KMS-11 (cell line): Measurements from ENCODE around the gene TMC7.

ENCODE experiments used
- H2AFZ ChIP-seq: fragments of 200-600 bp; sonication (generic); 2 replicates; pipeline ENCODE4 v1.6.1; 2016; ENCODE audit warnings: antibody characterized with exemption, mixed run types, low read depth
- H3K27ac ChIP-seq: fragments of 200-600 bp; sonication (generic); 2 replicates; pipeline ENCODE4 v1.6.1; 2016; ENCODE audit warnings: mild to moderate bottlenecking, mixed run types
- H3K27me3 ChIP-seq: fragments of 200-600 bp; sonication (generic); 2 replicates; pipeline ENCODE4 v1.6.1; 2017; ENCODE audit warnings: mild to moderate bottlenecking, low read depth, mixed run types, moderate library complexity; ENCODE audit not compliant: insufficient read depth
- H3K36me3 ChIP-seq: fragments of 200-600 bp; sonication (generic); 2 replicates; pipeline ENCODE4 v1.6.1; 2017; ENCODE audit warnings: mild to moderate bottlenecking, mixed run types; ENCODE audit not compliant: insufficient read depth
- H3K4me1 ChIP-seq: fragments of 200-600 bp; sonication (generic); 2 replicates; pipeline ENCODE4 v1.6.1; 2016; ENCODE audit warnings: mild to moderate bottlenecking, low read depth, mixed run types; ENCODE audit not compliant: poor library complexity, severe bottlenecking
- H3K4me2 ChIP-seq: fragments of 200-600 bp; sonication (generic); 2 replicates; pipeline ENCODE4 v1.7.0; 2016; ENCODE audit warnings: mild to moderate bottlenecking, mixed run types
- H3K4me3 ChIP-seq: fragments of 200-600 bp; sonication (generic); IDR thresholded peaks from 2 replicates; pipeline ENCODE4 v1.6.1; 2017; ENCODE audit warnings: low read depth, low read length, mixed read lengths; ENCODE audit not compliant: insufficient read depth
- H3K79me2 ChIP-seq: fragments of 200-600 bp; sonication (generic); 2 replicates; pipeline ENCODE4 v1.6.1; 2016; ENCODE audit warnings: low read depth, mixed run types; ENCODE audit not compliant: insufficient read depth
- H3K9ac ChIP-seq: fragments of 200-600 bp; sonication (generic); 2 replicates; pipeline ENCODE4 v1.6.1; 2016; ENCODE audit warnings: mild to moderate bottlenecking, mixed run types
- H4K20me1 ChIP-seq: fragments of 200-600 bp; sonication (generic); 2 replicates; pipeline ENCODE4 v1.6.1; 2016; ENCODE audit warnings: mild to moderate bottlenecking, mixed run types; ENCODE audit not compliant: insufficient read depth
- TF ChIP-seq, protein P1 (sequence below): fragments of 200-600 bp; sonication (generic); conservative IDR thresholded peaks from 2 replicates; pipeline ENCODE4 v1.6.1; 2017; ENCODE audit warnings: low read depth, mild to moderate bottlenecking, antibody characterized with exemption, low read length, moderate library complexity, mixed read lengths

TMC7 gene

DNA sequence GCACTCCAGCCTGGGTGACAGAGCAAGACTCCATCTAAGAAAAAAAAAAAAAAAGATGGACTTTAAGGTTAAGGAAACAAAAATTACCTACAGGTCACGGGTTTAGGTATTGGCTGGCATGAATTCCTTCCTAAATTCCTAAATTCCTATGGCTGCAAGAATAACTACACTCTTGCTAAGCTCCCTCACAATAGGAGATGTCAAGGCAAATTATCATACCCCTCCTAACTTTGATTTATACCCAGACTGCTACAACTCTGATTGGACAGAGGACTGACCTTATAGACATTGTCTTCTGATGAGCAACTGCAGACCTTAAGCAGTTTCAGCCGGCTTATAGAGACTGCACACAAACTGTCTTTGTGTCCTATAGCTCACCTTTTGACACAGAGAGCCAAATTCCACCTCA lies 25.1 kb upstream of the TMC7 start:
- Histone ChIP-seq H3K36me3 (no peaks in the 10 kb centered on the region), H2AFZ (no peak overlapping the region), H3K4me1 (no peaks in the 10 kb centered on the region), H3K27me3 (no peaks in the 10 kb centered on the region), H3K27ac (no peak overlapping the region), H3K79me2 (no peaks in the 10 kb centered on the region), H4K20me1 (no peaks in the 10 kb centered on the region), H3K9ac (no peak overlapping the region), H3K4me2 (no peak overlapping the region), H3K4me3 (no peak overlapping the region)
- TF ChIP-seq, protein P1, sequence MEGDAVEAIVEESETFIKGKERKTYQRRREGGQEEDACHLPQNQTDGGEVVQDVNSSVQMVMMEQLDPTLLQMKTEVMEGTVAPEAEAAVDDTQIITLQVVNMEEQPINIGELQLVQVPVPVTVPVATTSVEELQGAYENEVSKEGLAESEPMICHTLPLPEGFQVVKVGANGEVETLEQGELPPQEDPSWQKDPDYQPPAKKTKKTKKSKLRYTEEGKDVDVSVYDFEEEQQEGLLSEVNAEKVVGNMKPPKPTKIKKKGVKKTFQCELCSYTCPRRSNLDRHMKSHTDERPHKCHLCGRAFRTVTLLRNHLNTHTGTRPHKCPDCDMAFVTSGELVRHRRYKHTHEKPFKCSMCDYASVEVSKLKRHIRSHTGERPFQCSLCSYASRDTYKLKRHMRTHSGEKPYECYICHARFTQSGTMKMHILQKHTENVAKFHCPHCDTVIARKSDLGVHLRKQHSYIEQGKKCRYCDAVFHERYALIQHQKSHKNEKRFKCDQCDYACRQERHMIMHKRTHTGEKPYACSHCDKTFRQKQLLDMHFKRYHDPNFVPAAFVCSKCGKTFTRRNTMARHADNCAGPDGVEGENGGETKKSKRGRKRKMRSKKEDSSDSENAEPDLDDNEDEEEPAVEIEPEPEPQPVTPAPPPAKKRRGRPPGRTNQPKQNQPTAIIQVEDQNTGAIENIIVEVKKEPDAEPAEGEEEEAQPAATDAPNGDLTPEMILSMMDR = no peak

DNA sequence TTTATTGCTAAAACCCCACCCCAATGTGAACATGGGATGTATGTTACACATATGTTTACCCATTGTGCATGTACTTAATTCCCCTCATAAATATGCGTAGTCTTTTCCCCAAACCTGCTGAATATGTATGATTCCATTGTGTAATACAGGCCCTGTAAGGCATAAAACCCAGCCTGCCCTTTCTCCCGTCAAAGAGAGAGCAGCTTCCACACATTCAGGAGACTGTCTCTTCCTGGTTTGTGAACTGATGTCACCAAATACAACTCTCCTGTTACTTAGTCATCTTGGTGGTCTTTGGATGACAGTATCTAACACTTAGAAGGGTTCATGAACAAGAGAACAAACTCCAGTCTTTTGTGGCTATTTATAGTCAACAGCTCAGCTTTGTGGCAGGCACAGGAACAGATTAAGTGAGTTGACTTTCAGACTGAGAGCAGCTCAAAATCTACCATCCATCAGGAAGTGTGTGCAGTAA lies 24.7 kb upstream of the TMC7 start:
- H2AFZ ChIP-seq = no peak overlapping the region
- H3K27ac ChIP-seq = no peak overlapping the region

DNA sequence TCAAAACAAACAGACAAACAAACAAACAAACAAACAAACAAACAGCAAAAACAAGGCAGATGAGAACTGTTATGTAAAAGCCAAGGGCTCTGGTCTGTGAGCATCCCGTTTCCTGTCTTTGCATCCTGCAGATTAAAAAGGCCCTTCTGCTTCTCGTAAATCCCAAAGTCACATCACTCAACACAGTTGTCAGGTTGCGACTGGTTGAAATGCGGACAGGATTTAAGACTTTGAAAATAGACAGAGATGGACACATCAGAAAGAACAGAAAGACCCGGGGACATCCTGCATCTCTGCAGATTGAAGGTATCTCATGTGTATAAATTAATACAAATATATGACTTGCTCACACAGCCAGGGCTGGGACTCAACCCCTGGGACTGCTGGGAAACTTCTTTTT lies 18.2 kb upstream of the TMC7 start:
- Histone ChIP-seq H3K4me2 (no peak overlapping the region), H2AFZ (no peak overlapping the region), H3K79me2 (no peaks in the 10 kb centered on the region), H3K9ac (no peak overlapping the region), H3K36me3 (no peaks in the 10 kb centered on the region), H4K20me1 (no peaks in the 10 kb centered on the region), H3K27me3 (no peaks in the 10 kb centered on the region), H3K4me3 (no peak overlapping the region), H3K27ac (no peak overlapping the region), H3K4me1 (peaks cover 9% of the 10 kb centered on the region)
- TF ChIP-seq, protein P1 = no peak

More for the DNA sequence above, 24.7 kb upstream of the TMC7 start:
- Histone ChIP-seq H3K4me1 (no peaks in the 10 kb centered on the region), H3K4me2 (no peak overlapping the region), H3K9ac (no peak overlapping the region), H3K27me3 (no peaks in the 10 kb centered on the region), H3K4me3 (no peak overlapping the region), H4K20me1 (no peaks in the 10 kb centered on the region), H3K79me2 (no peaks in the 10 kb centered on the region), H3K36me3 (no peaks in the 10 kb centered on the region)
- TF ChIP-seq, protein P1 = no peak

DNA sequence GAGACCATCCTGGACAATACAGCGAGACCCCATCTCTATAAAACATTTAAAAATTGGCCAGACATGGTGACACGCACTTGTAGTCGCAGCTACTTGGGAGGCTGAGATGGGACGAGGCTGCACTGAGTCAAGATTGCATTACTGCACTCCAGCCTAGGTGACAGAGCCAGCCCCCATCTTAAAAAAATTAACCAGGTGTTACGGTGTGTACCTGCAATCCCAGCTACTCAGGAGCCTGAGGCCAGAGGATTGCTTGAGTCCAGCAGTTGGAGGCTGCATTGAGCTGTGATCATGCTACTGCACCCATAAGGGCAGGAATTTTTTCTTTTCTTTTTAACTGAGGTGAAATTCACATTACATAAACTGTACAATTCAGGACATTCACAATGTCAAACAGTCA lies 16.9 kb upstream of the TMC7 start:
- peaks cover 9% of the 10 kb centered on the region for H3K4me1 ChIP-seq
- TF ChIP-seq, protein P1 = no peak
- H4K20me1 ChIP-seq = no peaks in the 10 kb centered on the region
- no peak overlapping the region for H3K9ac ChIP-seq
- no peak overlapping the region for H3K4me2 ChIP-seq
- no peak overlapping the region for H3K27ac ChIP-seq
- no peaks in the 10 kb centered on the region for H3K79me2 ChIP-seq
- no peaks in the 10 kb centered on the region for H3K27me3 ChIP-seq
- H3K4me3 ChIP-seq = no peak overlapping the region
- H3K36me3 ChIP-seq = no peaks in the 10 kb centered on the region
- H2AFZ ChIP-seq = no peak overlapping the region
